GM03348 (cell line): ENCODE results near the gene CCNH.

ENCODE experiments used
- DNase-seq: peaks from one replicate; pipeline ENCODE4 v3.0.0; 2012; ENCODE audit warnings: low spot score

Gene CCNH

GRCh38 chr5:87360132-87360531, 52.6 kb downstream of the CCNH start:
- DNase-seq, result no peak

GRCh38 chr5:87359106-87359505, 53.6 kb downstream of the CCNH start:
- no peak for DNase-seq

GRCh38 chr5:87354496-87354895, 58.2 kb downstream of the CCNH start:
- DNase-seq, result no peak

GRCh38 chr5:87347841-87348240, 64.9 kb downstream of the CCNH start:
- DNase-seq, result no peak

- DNase-seq, result no peak
These were observed 65.5 kb downstream of the CCNH start for GRCh38 chr5:87347272-87347671.
